SJSA1 (cell line): Measurements from ENCODE around the gene CDK2. TPM values are rescaled to one million over a fixed set of nuclear protein-coding genes. Genes with fewer than 3 reads are reported as not detected.

ENCODE experiments used
- DNase-seq, 2 experiments: peaks; one replicate each; pipeline ENCODE4 v3.0.0-alpha.2; 2015 to 2020; ENCODE audit warnings: low spot score in 2 of 2, low read depth in 1 of 2
- H3K27ac ChIP-seq: fragments of 250-450 bp; sonication (Bioruptor Pico); 2 replicates; pipeline ENCODE4 v1.5.1; 2020; ENCODE audit warnings: mild to moderate bottlenecking, moderate library complexity
- H3K27me3 ChIP-seq: fragments of 250-450 bp; sonication (Bioruptor Pico); replicated peaks from 2 replicates; pipeline ENCODE4 v1.5.1; 2020; ENCODE audit warnings: mild to moderate bottlenecking, moderate library complexity
- H3K36me3 ChIP-seq: fragments of 250-450 bp; sonication (Bioruptor Pico); 2 replicates; pipeline ENCODE4 v1.5.1; 2020; ENCODE audit warnings: mild to moderate bottlenecking
- H3K4me1 ChIP-seq: fragments of 250-450 bp; sonication (Bioruptor Pico); replicated peaks from 2 replicates; pipeline ENCODE4 v1.6.1; 2021; ENCODE audit warnings: mild to moderate bottlenecking
- H3K4me3 ChIP-seq: fragments of 250-450 bp; sonication (Bioruptor Pico); 2 replicates; pipeline ENCODE4 v1.5.1; 2020; ENCODE audit warnings: mild to moderate bottlenecking
- H3K9me3 ChIP-seq: fragments of 250-450 bp; sonication (Bioruptor Pico); replicated peaks from 2 replicates; pipeline ENCODE4 v1.5.1; 2020; ENCODE audit warnings: mild to moderate bottlenecking
- total RNA-seq: library from RNA; depleted of rRNA; stranded (reverse); fragments of >200 nt; shearing (Covaris generic); gene quantifications from 2 replicates; pipeline ENCODE4 v1.2.3, GENCODE V29; 2014; rRNA removed

Gene CDK2
- total RNA-seq, 1 experiment from 2014 or later, result 82.1 TPM

DNA sequence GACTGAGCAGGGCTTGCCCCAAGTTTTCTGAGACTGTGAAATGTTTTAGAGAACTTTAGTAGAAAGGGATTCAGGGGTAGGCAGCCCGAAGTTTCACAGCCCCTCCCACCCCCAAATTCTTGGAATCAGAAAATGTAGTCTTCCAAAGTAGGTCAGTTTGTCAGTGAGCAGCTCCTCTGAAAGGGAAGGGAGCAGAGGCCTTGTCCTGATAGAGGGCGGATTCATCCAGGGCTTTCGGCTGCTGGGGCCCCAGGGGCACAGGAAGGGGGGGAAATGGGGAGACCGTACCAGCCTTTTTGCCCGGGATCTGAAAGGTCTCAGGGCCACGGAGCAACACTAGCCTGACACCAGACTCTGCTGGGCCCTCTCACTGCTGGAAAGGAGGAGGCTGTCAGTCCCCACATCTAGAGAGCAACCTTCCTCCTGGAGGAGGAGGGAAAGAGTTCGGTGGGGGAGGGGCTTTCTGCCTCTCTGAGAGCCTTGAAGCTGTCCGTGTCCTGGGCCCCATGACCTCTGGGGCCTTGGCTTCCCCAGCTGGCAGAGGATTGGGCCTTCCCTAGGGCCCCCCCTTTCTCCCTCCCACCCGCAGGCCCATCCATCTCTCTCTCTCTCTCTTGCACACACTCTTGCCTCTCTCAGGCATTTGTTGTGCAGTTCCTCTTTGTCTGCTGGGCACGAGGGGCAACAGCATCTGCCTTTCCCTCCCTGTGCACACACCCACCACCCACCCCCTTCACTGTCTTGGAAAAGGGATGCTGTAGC is 54.0 kb downstream of the CDK2 start, which contains the start of gene IKZF4:
IKZF4 (plus strand) TSS at position 621 of the 762 bp plus-strand sequence. CDS start 451 bp downstream, outside the sequence.
- H3K27me3 ChIP-seq, result no peaks in the 10 kb centered on the region
- H3K27ac ChIP-seq, result no peak within 1 kb of the TSS
- H3K4me3 ChIP-seq, result no peak within 1 kb of the TSS
- H3K9me3 ChIP-seq, result no peaks in the 10 kb centered on the region
- peaks cover 5% of the 10 kb centered on the region; the same call in 1 of the 2 replicates for H3K36me3 ChIP-seq
- DNase-seq, result no peak
- H3K4me1 ChIP-seq, result no peaks in the 10 kb centered on the region

DNA sequence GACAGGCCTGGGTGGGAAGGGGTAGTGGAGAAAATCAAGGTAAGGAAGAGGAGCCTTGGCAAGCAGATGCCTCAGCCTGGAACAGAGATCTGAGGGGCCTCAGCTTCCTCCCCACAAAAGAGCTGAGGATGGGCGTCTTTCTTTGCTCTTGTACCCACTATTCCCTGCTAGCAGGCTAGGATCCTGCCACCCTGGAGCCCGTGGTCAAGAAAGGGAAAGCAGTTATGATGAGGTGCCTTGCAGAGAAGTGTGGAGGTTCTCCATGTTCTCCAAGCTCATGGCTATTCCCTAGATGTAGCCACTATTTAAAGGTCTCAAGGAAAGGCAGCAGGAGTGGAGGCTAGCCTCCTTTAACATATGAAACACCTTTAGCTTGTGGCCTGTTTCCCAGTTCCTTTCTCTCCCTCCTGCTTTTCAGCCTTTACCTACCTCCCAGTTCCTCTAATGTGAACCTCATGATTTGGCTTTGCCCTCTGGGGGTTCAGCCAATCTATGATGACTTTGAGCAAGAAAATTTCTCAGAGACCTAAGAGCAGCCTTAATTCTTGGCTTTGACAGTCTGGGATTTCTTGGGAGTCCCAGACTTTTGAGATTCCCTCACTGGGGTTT is 55.4 kb downstream of the CDK2 start:
- H3K4me1 ChIP-seq, result no peaks in the 10 kb centered on the region
- H3K4me3 ChIP-seq, result no peak overlapping the region
- peaks cover 5% of the 10 kb centered on the region; the same call in 1 of the 2 replicates for H3K36me3 ChIP-seq
- H3K27me3 ChIP-seq, result no peaks in the 10 kb centered on the region
- no peak for DNase-seq
- no peaks in the 10 kb centered on the region for H3K9me3 ChIP-seq
- no peak overlapping the region for H3K27ac ChIP-seq

Other genes with a start within 250 kb of the CDK2 start
- gene RDH5, start 246.4 kb upstream of the CDK2 start, total RNA-seq, result 0.22 and 1.9 TPM in 2 replicates
- gene CD63, start 237.8 kb upstream of the CDK2 start, total RNA-seq, result 1,021 and 1,450 TPM in 2 replicates
- gene GDF11, start 223.7 kb upstream of the CDK2 start, total RNA-seq, result 1.7 and 2.7 TPM in 2 replicates
- 124 and 208 TPM in 2 replicates for gene SARNP, start 149.1 kb upstream of the CDK2 start, total RNA-seq
- gene ORMDL2, start 148.8 kb upstream of the CDK2 start, total RNA-seq, result 15.4 and 15.7 TPM in 2 replicates
- 41.6 and 58.1 TPM in 2 replicates for gene DNAJC14, start 137.2 kb upstream of the CDK2 start, total RNA-seq
- 9.8 and 14.5 TPM in 2 replicates for gene MMP19, start 123.9 kb upstream of the CDK2 start, total RNA-seq
- gene PYM1, start 38.9 kb upstream of the CDK2 start, total RNA-seq, result 25.1 and 43.7 TPM in 2 replicates
- 23.9 and 46.2 TPM in 2 replicates for gene DGKA, start 35.7 kb upstream of the CDK2 start, total RNA-seq
- gene PMEL, start 788 bp upstream of the CDK2 start, total RNA-seq, result 0.34 TPM in 1 of 2 replicates, not detected in the other
- gene RAB5B, start 7.2 kb downstream of the CDK2 start, total RNA-seq, result 17.4 and 33.0 TPM in 2 replicates
- gene SUOX, start 30.4 kb downstream of the CDK2 start, total RNA-seq, result 11.8 and 15.8 TPM in 2 replicates
- 0.34 and 1.1 TPM in 2 replicates for gene IKZF4, start 54.2 kb downstream of the CDK2 start, total RNA-seq
- gene RPS26, start 75.1 kb downstream of the CDK2 start, total RNA-seq, result 622 and 1,406 TPM in 2 replicates
- gene ERBB3, start 113.3 kb downstream of the CDK2 start, total RNA-seq, result not detected in 2 replicates
- gene PA2G4, start 137.7 kb downstream of the CDK2 start, total RNA-seq, result 204 and 249 TPM in 2 replicates
- 1,215 and 2,760 TPM in 2 replicates for gene RPL41, start 149.8 kb downstream of the CDK2 start, total RNA-seq
- gene ZC3H10, start 151.4 kb downstream of the CDK2 start, total RNA-seq, result 3.6 and 7.3 TPM in 2 replicates
- 138 and 170 TPM in 2 replicates for gene ESYT1, start 161.4 kb downstream of the CDK2 start, total RNA-seq
- gene MYL6B, start 185.8 kb downstream of the CDK2 start, total RNA-seq, result 71.9 and 97.8 TPM in 2 replicates
- 4,832 and 5,659 TPM in 2 replicates for gene MYL6, start 191.5 kb downstream of the CDK2 start, total RNA-seq
- 20.9 and 33.4 TPM in 2 replicates for gene SMARCC2, start 222.7 kb downstream of the CDK2 start, total RNA-seq